Keratinocyte (primary cell): ENCODE data around the gene GRM4. TPM values are rescaled to one million over a fixed set of nuclear protein-coding genes. Genes with fewer than 3 reads are reported as not detected.
A peak's percentile ranks its signal among the peaks of the same experiment; 100 is the strongest.

Source experiments
- DNase-seq: peaks from one replicate; pipeline ENCODE4 v3.0.0-alpha.2; 2011; ENCODE audit warnings: low read depth, missing footprints, low spot score
- FAIRE-seq: peaks from 2 replicates; lab custom pipeline; 2011; peaks lifted over from hg19 to GRCh38; lab: Jason Lieb, UNC
- H2AFZ ChIP-seq: 2 replicates; pipeline ENCODE4 v1.6.0; 2012; ENCODE audit warnings: low read length, control low read depth, inconsistent platforms; ENCODE audit not compliant: control insufficient read depth
- H3K27ac ChIP-seq: 2 replicates; pipeline ENCODE4 v1.5.1; 2011; ENCODE audit warnings: low read length; ENCODE audit not compliant: control insufficient read depth, insufficient read depth
- H3K27me3 ChIP-seq: 3 replicates; pipeline ENCODE4 v1.6.0; 2011; ENCODE audit warnings: low read length; ENCODE audit not compliant: control insufficient read depth, insufficient read depth; ENCODE audit errors: extremely low read depth
- H3K36me3 ChIP-seq, 2 experiments: 2 replicates in 1 of 2; 3 replicates in 1 of 2; pipeline ENCODE4 v1.5.1; 2011; ENCODE audit warnings: low read length in 2 of 2, mild to moderate bottlenecking in 1 of 2; ENCODE audit not compliant: control insufficient read depth in 2 of 2, insufficient read depth in 2 of 2; ENCODE audit errors: extremely low read depth in 1 of 2
- H3K4me1 ChIP-seq: 3 replicates; pipeline ENCODE4 v1.5.1; 2011; ENCODE audit warnings: low read length; ENCODE audit not compliant: control insufficient read depth, insufficient read depth; ENCODE audit errors: extremely low read depth
- H3K4me2 ChIP-seq: 3 replicates; pipeline ENCODE4 v1.6.0; 2011; ENCODE audit warnings: low read depth, low read length; ENCODE audit not compliant: control insufficient read depth, insufficient read depth; ENCODE audit errors: extremely low read depth
- H3K4me3 ChIP-seq, 3 experiments: fragments of 200-600 bp in 1 of 3; sonication (generic) in 1 of 3; 2 replicates in 2 of 3; 3 replicates in 1 of 3; pipeline ENCODE4 v1.5.1; 2011 to 2016; ENCODE audit warnings: low read length in 3 of 3, mild to moderate bottlenecking in 3 of 3, control low read depth in 2 of 3, inconsistent platforms in 1 of 3, low read depth in 1 of 3, mixed read lengths in 1 of 3, mixed run types in 1 of 3, moderate library complexity in 1 of 3; ENCODE audit not compliant: control insufficient read depth in 2 of 3, insufficient read depth in 2 of 3; ENCODE audit errors: extremely low read depth in 1 of 3
- H3K79me2 ChIP-seq: 2 replicates; pipeline ENCODE4 v1.6.0; 2012; ENCODE audit warnings: low read length; ENCODE audit not compliant: control insufficient read depth, insufficient read depth
- H3K9ac ChIP-seq: 3 replicates; pipeline ENCODE4 v1.6.0; 2011; ENCODE audit warnings: low read length; ENCODE audit not compliant: control insufficient read depth, insufficient read depth; ENCODE audit errors: extremely low read depth
- H3K9me1 ChIP-seq: 3 replicates; pipeline ENCODE4 v1.6.0; 2011; ENCODE audit warnings: low read length; ENCODE audit not compliant: control insufficient read depth, insufficient read depth; ENCODE audit errors: extremely low read depth
- H3K9me3 ChIP-seq: 2 replicates; pipeline ENCODE4 v1.5.1; 2012; ENCODE audit warnings: low read depth, low read length; ENCODE audit not compliant: control insufficient read depth
- H4K20me1 ChIP-seq: 3 replicates; pipeline ENCODE4 v1.6.0; 2011; ENCODE audit warnings: low read length; ENCODE audit not compliant: control insufficient read depth, insufficient read depth; ENCODE audit errors: extremely low read depth
- EZH2 ChIP-seq: IDR thresholded peaks from one replicate; pipeline ENCODE4 v1.6.1; 2012; ENCODE audit warnings: inconsistent platforms, mild to moderate bottlenecking, low read length, moderate library complexity
- dilution Hi-C: fragments of 300-500 bp; cut with MboI; formaldehyde crosslinking; loops from one replicate; pipeline ENCODE4 v1.7.0; 2020; ENCODE audit warnings: low sequenced_read_pairs; ENCODE audit not compliant: extremely low pct_ligation_motif_present
- polyA plus RNA-seq, 5 experiments: library from polyadenylated mRNA; depleted of rRNA in 3 of 5; stranded (reverse) in 3 of 5; stranded (forward) in 1 of 5; unstranded in 1 of 5; fragments of >200 nt; gene quantifications; 1 replicate in 1 of 5; 2 replicates in 3 of 5; 3 replicates in 1 of 5; pipeline versions ENCODE4 v1.2.1 to v1.2.3, GENCODE V29; 2011 to 2012; ENCODE audit warnings: missing spikeins in 2 of 5, low read depth in 1 of 5, low replicate concordance in 1 of 5
- TF ChIP-seq, protein P1 (sequence below), 3 experiments: IDR thresholded peaks in 1 of 3; conservative IDR thresholded peaks in 1 of 3; optimal IDR thresholded peaks in 1 of 3; 2 replicates in 2 of 3; 3 replicates in 1 of 3; pipeline versions ENCODE3 to v1.5.1; 2011; ENCODE audit warnings: low read length in 3 of 3, mild to moderate bottlenecking in 3 of 3, moderate library complexity in 2 of 3, control low read depth in 1 of 3, inconsistent platforms in 1 of 3; ENCODE audit not compliant: insufficient read depth in 2 of 3; ENCODE audit errors: extremely low read depth in 1 of 3

GRM4 gene
- polyA plus RNA-seq, 1 donor (not counting 4 experiments of a cell fraction or from before 2014, with no cell fraction given), result not detected

DNA sequence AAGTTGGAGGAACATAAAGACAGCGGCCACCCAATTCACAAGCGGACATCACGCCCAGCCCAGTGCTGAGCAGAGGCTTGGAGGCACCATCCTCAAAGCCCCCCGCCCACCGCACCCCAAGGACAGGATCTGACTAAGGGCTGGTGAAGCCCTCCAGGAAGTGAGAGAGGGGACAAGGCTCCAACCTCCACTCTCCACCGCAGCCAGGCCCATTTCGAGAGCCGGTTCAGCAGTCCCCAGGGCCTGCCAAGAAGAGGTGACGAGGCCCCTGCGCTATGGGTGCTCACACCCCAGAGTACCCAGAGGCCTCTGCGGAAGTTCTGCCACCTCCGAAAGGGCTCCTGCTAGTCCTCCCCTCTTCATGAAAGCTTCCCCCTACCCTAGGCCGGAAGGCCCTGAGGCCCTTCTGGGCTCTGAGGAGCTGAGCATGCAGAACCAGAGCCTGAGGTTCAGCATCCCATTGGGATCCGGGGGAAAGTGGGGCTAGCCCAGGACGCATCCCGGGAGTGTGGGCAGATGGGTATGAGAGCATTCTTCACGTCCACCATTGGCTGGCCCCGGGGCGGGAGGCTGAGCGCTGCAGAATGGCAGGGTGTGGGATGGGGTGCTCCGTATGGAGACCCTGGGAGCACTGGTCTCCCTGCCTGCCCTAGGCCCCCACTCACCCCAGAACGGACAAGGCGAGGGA, 2.5 kb downstream of the GRM4 start:
- H3K4me2 ChIP-seq, result peak overlapping the region; percentile 78
- DNase-seq (no peak), FAIRE-seq (no peak)
- no peaks in the 10 kb centered on the region for H3K36me3 ChIP-seq
- dilution Hi-C loops, result no loop called here
- H3K9me3 ChIP-seq, result no peaks in the 10 kb centered on the region
- H3K9ac ChIP-seq, result no peak overlapping the region
- H2AFZ ChIP-seq, result no peak overlapping the region
- H3K27me3 ChIP-seq, result peaks cover 54% of the 10 kb centered on the region
- peak overlapping the region in 1 of 3 experiments; percentile 46 for H3K4me3 ChIP-seq
- H3K4me1 ChIP-seq, result peaks cover 16% of the 10 kb centered on the region
- H4K20me1 ChIP-seq, result no peaks in the 10 kb centered on the region
- TF ChIP-seq, protein P1, sequence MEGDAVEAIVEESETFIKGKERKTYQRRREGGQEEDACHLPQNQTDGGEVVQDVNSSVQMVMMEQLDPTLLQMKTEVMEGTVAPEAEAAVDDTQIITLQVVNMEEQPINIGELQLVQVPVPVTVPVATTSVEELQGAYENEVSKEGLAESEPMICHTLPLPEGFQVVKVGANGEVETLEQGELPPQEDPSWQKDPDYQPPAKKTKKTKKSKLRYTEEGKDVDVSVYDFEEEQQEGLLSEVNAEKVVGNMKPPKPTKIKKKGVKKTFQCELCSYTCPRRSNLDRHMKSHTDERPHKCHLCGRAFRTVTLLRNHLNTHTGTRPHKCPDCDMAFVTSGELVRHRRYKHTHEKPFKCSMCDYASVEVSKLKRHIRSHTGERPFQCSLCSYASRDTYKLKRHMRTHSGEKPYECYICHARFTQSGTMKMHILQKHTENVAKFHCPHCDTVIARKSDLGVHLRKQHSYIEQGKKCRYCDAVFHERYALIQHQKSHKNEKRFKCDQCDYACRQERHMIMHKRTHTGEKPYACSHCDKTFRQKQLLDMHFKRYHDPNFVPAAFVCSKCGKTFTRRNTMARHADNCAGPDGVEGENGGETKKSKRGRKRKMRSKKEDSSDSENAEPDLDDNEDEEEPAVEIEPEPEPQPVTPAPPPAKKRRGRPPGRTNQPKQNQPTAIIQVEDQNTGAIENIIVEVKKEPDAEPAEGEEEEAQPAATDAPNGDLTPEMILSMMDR (optimal IDR thresholded peaks at IDR 0.05 in 1 of 3, IDR thresholded peaks at IDR 0.05 in 1 of 3, conservative IDR thresholded peaks at IDR 0.05 in 1 of 3; ENCODE audit: extremely low read depth in 1 of 3, insufficient read depth in 2 of 3, low read length in 3 of 3), result no peak
- TF ChIP-seq EZH2, result no peak
- H3K27ac ChIP-seq, result no peak overlapping the region
- H3K9me1 ChIP-seq, result no peaks in the 10 kb centered on the region
- H3K79me2 ChIP-seq, result no peaks in the 10 kb centered on the region

DNA sequence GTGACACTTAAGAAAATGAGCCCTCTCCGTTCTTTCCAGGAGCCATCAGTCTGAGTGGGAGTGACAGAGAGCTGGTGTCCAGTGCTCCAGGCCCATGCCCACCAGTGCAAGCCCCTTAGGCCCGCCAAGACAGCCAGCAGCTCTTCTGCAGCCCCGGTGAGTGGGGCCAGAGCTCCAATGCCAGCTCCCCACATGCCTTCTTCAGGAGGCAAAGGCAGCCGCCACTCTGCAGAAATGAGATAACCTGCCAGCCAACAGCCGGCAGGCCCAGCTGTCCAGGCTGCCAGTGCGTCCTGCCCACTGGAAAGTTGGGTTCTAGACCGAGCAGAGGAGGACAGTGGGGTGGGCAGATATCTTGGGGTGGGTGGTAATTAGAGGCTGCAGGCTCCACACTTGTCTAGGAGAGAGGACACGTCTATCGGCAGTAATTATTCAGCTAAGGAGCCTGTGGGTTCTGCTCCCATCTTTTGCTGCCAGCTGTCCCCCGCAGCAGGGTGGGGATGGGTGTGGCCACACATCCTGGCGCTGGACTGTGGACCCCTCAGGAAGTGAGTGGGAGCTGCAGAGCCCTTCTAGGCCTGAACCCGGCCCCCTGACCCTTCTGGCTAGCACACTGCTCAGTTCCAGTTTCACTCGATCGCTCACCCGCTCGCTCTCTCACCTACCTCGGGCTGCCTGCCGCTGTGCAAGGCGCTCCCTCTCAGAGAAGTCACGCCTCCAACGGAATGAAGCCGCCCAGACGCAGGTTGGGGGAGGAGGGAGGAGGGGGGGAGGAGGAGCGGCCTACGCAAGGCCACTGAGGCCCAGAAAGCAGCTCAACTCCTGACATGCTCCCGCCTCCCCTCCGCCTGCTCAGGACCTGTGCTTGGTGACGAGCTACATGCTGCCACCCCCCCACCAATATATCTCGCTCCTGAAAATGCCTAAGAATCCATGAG, 3.6 kb downstream of the GRM4 start:
- dilution Hi-C loops, result no loop called here
- H2AFZ ChIP-seq, result no peak overlapping the region
- no peaks in the 10 kb centered on the region for H4K20me1 ChIP-seq
- no peaks in the 10 kb centered on the region for H3K9me3 ChIP-seq
- FAIRE-seq, result no peak
- H3K36me3 ChIP-seq, result no peaks in the 10 kb centered on the region
- H3K9ac ChIP-seq, result no peak overlapping the region
- no peak overlapping the region for H3K27ac ChIP-seq
- TF ChIP-seq, protein P1 (optimal IDR thresholded peaks at IDR 0.05 in 1 of 3, IDR thresholded peaks at IDR 0.05 in 1 of 3, conservative IDR thresholded peaks at IDR 0.05 in 1 of 3; ENCODE audit: extremely low read depth in 1 of 3, insufficient read depth in 2 of 3, low read length in 3 of 3), result no peak
- no peak for TF ChIP-seq EZH2
- no peaks in the 10 kb centered on the region for H3K79me2 ChIP-seq
- H3K4me1 ChIP-seq, result peaks cover 16% of the 10 kb centered on the region
- no peaks in the 10 kb centered on the region for H3K9me1 ChIP-seq
- DNase-seq, result no peak
- H3K4me3 ChIP-seq, result no peak overlapping the region
- H3K4me2 ChIP-seq, result no peak overlapping the region
- H3K27me3 ChIP-seq, result peaks cover 57% of the 10 kb centered on the region
